HepG2 (cell line): ENCODE results near the gene SLC16A5. TPM values are rescaled to one million over a fixed set of nuclear protein-coding genes. Genes with fewer than 3 reads are reported as not detected.

Source experiments
- EED ChIP-seq: sonication (generic); formaldehyde crosslinking; IDR thresholded peaks from 2 replicates; pipeline ENCODE4 v1.5.0; 2020; ENCODE audit warnings: mild to moderate bottlenecking, missing genetic modification reagents
- ELF3 ChIP-seq: IDR thresholded peaks from 2 replicates; pipeline ENCODE4 v1.6.1; 2016; ENCODE audit warnings: missing genetic modification reagents, missing compliant biosample characterization
- NR2F1 ChIP-seq, 2 experiments: fragments of 450-650 bp in 1 of 2; formaldehyde crosslinking in 1 of 2; IDR thresholded peaks; 2 replicates each; pipeline versions ENCODE4 v1.5.0 to v1.6.1; 2016 to 2020; ENCODE audit warnings: mild to moderate bottlenecking in 1 of 2, missing compliant biosample characterization in 1 of 2, missing genetic modification reagents in 1 of 2, moderate library complexity in 1 of 2
- ONECUT2 ChIP-seq: sonication (generic); formaldehyde crosslinking; IDR thresholded peaks from 2 replicates; pipeline ENCODE4 v1.4.0; 2020; ENCODE audit warnings: missing genetic modification reagents
- PRPF4 ChIP-seq: fragments of 200-400 bp; formaldehyde crosslinking; IDR thresholded peaks from 2 replicates; pipeline ENCODE4 v1.6.1; 2016; ENCODE audit warnings: low read length, low read depth; ENCODE audit not compliant: poor library complexity, severe bottlenecking
- ZBTB20 ChIP-seq: sonication (generic); formaldehyde crosslinking; IDR thresholded peaks from 2 replicates; pipeline ENCODE4 v1.8.1; 2023; ENCODE audit warnings: missing genetic modification reagents, low read depth, mild to moderate bottlenecking, borderline replicate concordance
- ZIK1 ChIP-seq: sonication (generic); formaldehyde crosslinking; IDR thresholded peaks from 2 replicates; pipeline ENCODE4 v1.5.0; 2020; ENCODE audit warnings: mild to moderate bottlenecking, low read depth, missing genetic modification reagents, borderline replicate concordance
- ZNF772 ChIP-seq: sonication (generic); formaldehyde crosslinking; IDR thresholded peaks from 2 replicates; pipeline ENCODE4 v1.5.0; 2020; ENCODE audit warnings: mild to moderate bottlenecking, missing genetic modification reagents
- ZNF776 ChIP-seq: sonication (generic); formaldehyde crosslinking; IDR thresholded peaks from 2 replicates; pipeline ENCODE4 v1.4.0; 2020; ENCODE audit warnings: mild to moderate bottlenecking, missing genetic modification reagents
- ZNF891 ChIP-seq: sonication (generic); formaldehyde crosslinking; IDR thresholded peaks from 2 replicates; pipeline ENCODE4 v1.5.0; 2020; ENCODE audit warnings: mild to moderate bottlenecking, missing genetic modification reagents
- ZSCAN20 ChIP-seq: sonication (generic); formaldehyde crosslinking; IDR thresholded peaks from 2 replicates; pipeline ENCODE4 v1.4.0; 2020; ENCODE audit warnings: missing genetic modification reagents, mild to moderate bottlenecking, borderline replicate concordance
- ZSCAN21 ChIP-seq: sonication (generic); formaldehyde crosslinking; IDR thresholded peaks from 2 replicates; pipeline ENCODE4 v1.8.0; 2022; ENCODE audit warnings: mild to moderate bottlenecking, missing genetic modification reagents, moderate library complexity, borderline replicate concordance
- polyA plus RNA-seq, 8 experiments: library from polyadenylated mRNA; depleted of rRNA in 3 of 8; stranded (reverse) in 7 of 8; unstranded in 1 of 8; fragments of >200 nt; fragmentation: Illumina TruSeq in 4 of 8; extraction: Trizol in 4 of 8; gene quantifications; 2 replicates each; pipeline versions ENCODE4 v1.2.1 to v1.2.3, GENCODE V29; 2011 to 2016; ENCODE audit warnings: low read depth in 4 of 8, missing spikeins in 1 of 8, mixed read lengths in 1 of 8; ENCODE audit not compliant: insufficient read depth in 1 of 8
- total RNA-seq, 5 experiments: library from RNA; depleted of rRNA; stranded (reverse); fragments of >200 nt; fragmentation: Illumina TruSeq; extraction: Trizol; gene quantifications; 2 replicates each; pipeline ENCODE4 v1.2.3, GENCODE V29; 2016; ENCODE audit warnings: low read depth in 1 of 5
- TF ChIP-seq, protein P1 (sequence below): sonication (generic); formaldehyde crosslinking; IDR thresholded peaks from 2 replicates; pipeline ENCODE4 v1.4.0; 2020; ENCODE audit warnings: missing genetic modification reagents
- TF ChIP-seq, protein P2 (sequence below): sonication (generic); formaldehyde crosslinking; conservative IDR thresholded peaks from 2 replicates; pipeline ENCODE4 v1.8.1; 2023; ENCODE audit warnings: missing genetic modification reagents
- TF ChIP-seq, protein P3 (sequence below): sonication (generic); formaldehyde crosslinking; IDR thresholded peaks from 2 replicates; pipeline ENCODE4 v1.5.0; 2020; ENCODE audit warnings: missing genetic modification reagents

SLC16A5 gene
- total and polyA plus RNA-seq, 2 of the 13 experiments (the other 11 are each of a cell fraction or from before 2014, with no cell fraction given), result 0.69 to 5.6 TPM

DNA sequence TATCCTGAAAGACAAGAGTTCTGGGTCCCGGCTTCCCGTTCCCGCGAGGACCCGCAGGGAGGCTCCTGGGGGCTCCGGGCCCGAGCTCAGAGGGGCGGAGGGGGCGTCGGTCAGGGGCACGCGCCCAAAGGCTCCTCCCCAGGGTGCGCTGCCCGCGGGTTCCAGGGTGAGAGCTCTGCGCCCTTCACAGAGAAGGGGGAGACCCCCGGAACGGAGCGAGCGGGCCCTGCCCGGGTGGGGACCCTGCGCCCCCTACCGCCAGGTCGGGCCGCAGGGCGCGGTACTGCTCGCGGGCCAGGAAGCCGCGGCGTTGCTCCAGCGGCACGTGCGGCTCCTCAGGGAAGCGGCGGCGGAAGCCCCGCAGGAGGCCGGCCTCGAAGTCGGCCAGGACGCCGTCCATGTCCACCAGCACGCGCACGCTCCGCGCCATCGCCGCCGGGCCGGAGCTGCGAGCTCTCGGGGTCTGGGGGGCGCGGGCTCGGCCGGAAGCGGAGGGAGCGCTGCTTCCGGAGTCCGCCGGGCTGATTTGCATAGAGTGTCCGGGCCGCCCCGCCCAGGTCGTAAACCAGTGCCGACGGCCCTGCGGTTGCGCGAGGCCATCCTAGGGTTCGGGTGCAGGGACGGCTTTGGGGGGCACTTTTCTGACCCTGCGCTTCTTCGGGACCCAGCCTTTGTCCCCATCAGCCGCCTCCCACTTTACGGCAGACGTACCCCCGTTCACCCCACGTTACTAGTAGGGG is 43.7 kb downstream of the SLC16A5 start, which contains the start of gene NT5C (continued):
- TF ChIP-seq ZNF772 (CRISPR knock-in tag) (peak; percentile 71; the same call in 1 of the 2 replicates), ZBTB20 (no peak; the same call in 1 of the 2 replicates), EED (CRISPR knock-in tag) (peak; percentile 66; the same call in 1 of the 2 replicates), ZSCAN21 (CRISPR knock-in tag) (peak; percentile 95), ZIK1 (CRISPR knock-in tag) (peak; percentile 97; the same call in 1 of the 2 replicates), ZSCAN20 (peak; percentile 97), ELF3 (peak; percentile 80), NR2F1 (CRISPR knock-in tag; IDR thresholded peaks at IDR 0.05) (peak in 1 of 2 experiments; percentile 19; a peak in 1 of 4 replicates), ONECUT2 (peak; percentile 54; the same call in 1 of the 2 replicates), ZNF776 (CRISPR knock-in tag) (peak; percentile 98), PRPF4 (no peak), ZNF891 (no peak)
- TF ChIP-seq, protein P1, sequence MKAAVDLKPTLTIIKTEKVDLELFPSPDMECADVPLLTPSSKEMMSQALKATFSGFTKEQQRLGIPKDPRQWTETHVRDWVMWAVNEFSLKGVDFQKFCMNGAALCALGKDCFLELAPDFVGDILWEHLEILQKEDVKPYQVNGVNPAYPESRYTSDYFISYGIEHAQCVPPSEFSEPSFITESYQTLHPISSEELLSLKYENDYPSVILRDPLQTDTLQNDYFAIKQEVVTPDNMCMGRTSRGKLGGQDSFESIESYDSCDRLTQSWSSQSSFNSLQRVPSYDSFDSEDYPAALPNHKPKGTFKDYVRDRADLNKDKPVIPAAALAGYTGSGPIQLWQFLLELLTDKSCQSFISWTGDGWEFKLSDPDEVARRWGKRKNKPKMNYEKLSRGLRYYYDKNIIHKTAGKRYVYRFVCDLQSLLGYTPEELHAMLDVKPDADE, result no peak
- TF ChIP-seq, protein P2, sequence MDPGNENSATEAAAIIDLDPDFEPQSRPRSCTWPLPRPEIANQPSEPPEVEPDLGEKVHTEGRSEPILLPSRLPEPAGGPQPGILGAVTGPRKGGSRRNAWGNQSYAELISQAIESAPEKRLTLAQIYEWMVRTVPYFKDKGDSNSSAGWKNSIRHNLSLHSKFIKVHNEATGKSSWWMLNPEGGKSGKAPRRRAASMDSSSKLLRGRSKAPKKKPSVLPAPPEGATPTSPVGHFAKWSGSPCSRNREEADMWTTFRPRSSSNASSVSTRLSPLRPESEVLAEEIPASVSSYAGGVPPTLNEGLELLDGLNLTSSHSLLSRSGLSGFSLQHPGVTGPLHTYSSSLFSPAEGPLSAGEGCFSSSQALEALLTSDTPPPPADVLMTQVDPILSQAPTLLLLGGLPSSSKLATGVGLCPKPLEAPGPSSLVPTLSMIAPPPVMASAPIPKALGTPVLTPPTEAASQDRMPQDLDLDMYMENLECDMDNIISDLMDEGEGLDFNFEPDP (CRISPR knock-in tag), result no peak
- TF ChIP-seq, protein P3, sequence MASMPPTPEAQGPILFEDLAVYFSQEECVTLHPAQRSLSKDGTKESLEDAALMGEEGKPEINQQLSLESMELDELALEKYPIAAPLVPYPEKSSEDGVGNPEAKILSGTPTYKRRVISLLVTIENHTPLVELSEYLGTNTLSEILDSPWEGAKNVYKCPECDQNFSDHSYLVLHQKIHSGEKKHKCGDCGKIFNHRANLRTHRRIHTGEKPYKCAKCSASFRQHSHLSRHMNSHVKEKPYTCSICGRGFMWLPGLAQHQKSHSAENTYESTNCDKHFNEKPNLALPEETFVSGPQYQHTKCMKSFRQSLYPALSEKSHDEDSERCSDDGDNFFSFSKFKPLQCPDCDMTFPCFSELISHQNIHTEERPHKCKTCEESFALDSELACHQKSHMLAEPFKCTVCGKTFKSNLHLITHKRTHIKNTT (CRISPR knock-in tag), result no peak
